OCI-LY7 (cell line): Measurements from ENCODE around the gene DLEC1. TPM values are rescaled to one million over a fixed set of nuclear protein-coding genes. Genes with fewer than 3 reads are reported as not detected.

ENCODE experiments used
- BruUV-seq: library from RNA; stranded (reverse); fragments of 400-500 nt; replicated peaks from 2 replicates; lab custom pipeline; 2021; lab: Mats Ljungman, UMichigan
- CTCF ChIA-PET: fragments of 300-600 bp; sonication (Branson Sonifier 250); formaldehyde crosslinking; loops from one replicate; lab custom pipeline; 2022; ENCODE audit warnings: antibody characterized with exemption; ENCODE audit not compliant: unreplicated experiment; lab: Charles Lee
- POLR2A ChIA-PET: fragments of 300-600 bp; sonication (Branson Sonifier 250); formaldehyde crosslinking; loops from one replicate; lab custom pipeline; 2022; ENCODE audit warnings: antibody characterized with exemption; lab: Charles Lee
- DNase-seq: peaks from one replicate; pipeline ENCODE4 v3.0.0-alpha.2; 2015; ENCODE audit warnings: low spot score
- H2AFZ ChIP-seq: fragments of 200-600 bp; sonication (generic), shearing (Covaris generic); 2 replicates; pipeline ENCODE4 v1.6.1; 2014; ENCODE audit warnings: mild to moderate bottlenecking, antibody characterized with exemption, low read length, moderate library complexity
- H3K27ac ChIP-seq: fragments of 200-600 bp; sonication (generic); 2 replicates; pipeline ENCODE4 v1.5.1; 2014; ENCODE audit warnings: mixed run types, low read depth, mild to moderate bottlenecking, moderate library complexity, low read length, inconsistent platforms; ENCODE audit not compliant: poor library complexity, severe bottlenecking
- H3K36me3 ChIP-seq: fragments of 200-600 bp; sonication (generic); 2 replicates; pipeline ENCODE4 v1.6.1; 2014; ENCODE audit warnings: mild to moderate bottlenecking, antibody characterized with exemption, low read length, moderate library complexity, mixed read lengths; ENCODE audit not compliant: insufficient read depth
- H3K4me1 ChIP-seq: fragments of 200-600 bp; sonication (generic); 2 replicates; pipeline ENCODE4 v1.5.1; 2014; ENCODE audit warnings: mild to moderate bottlenecking, low read length; ENCODE audit not compliant: insufficient read depth, poor library complexity, severe bottlenecking
- H3K4me2 ChIP-seq: fragments of 200-600 bp; sonication (generic); 2 replicates; pipeline ENCODE4 v1.6.1; 2014; ENCODE audit warnings: mild to moderate bottlenecking, low read length
- H3K4me3 ChIP-seq: fragments of 200-600 bp; sonication (generic); 2 replicates; pipeline ENCODE4 v1.5.1; 2014; ENCODE audit warnings: mild to moderate bottlenecking, low read depth, low read length; ENCODE audit not compliant: poor library complexity, severe bottlenecking
- H3K79me2 ChIP-seq: fragments of 200-600 bp; sonication (generic); 2 replicates; pipeline ENCODE4 v1.6.1; 2016; ENCODE audit warnings: low read depth, mild to moderate bottlenecking, low read length, moderate library complexity, mixed read lengths; ENCODE audit not compliant: insufficient read depth
- H3K9me2 ChIP-seq: fragments of 200-600 bp; sonication (generic); 2 replicates; pipeline ENCODE4 v1.6.1; 2016; ENCODE audit warnings: mild to moderate bottlenecking, low read length, mixed read lengths; ENCODE audit not compliant: insufficient read depth
- H3K9me3 ChIP-seq: fragments of 200-600 bp; sonication (generic); 2 replicates; pipeline ENCODE4 v1.6.1; 2014; ENCODE audit warnings: mild to moderate bottlenecking, mixed run types, low read length, mixed read lengths
- H4K20me1 ChIP-seq: fragments of 200-600 bp; sonication (generic); 2 replicates; pipeline ENCODE4 v1.6.1; 2014; ENCODE audit warnings: mild to moderate bottlenecking, antibody characterized with exemption, low read length, moderate library complexity, mixed read lengths; ENCODE audit not compliant: insufficient read depth
- EZH2phosphoT487 ChIP-seq: fragments of 200-600 bp; sonication (generic); IDR thresholded peaks from 2 replicates; pipeline ENCODE4 v1.6.1; 2018; ENCODE audit warnings: low read depth, borderline replicate concordance, mild to moderate bottlenecking, mixed run types, antibody characterized with exemption, low read length, moderate library complexity, mixed read lengths
- intact Hi-C: fragments of 100-400 bp; cut with micrococcal nuclease; formaldehyde crosslinking; loops from one replicate; pipeline ENCODE4 v1.10.0; 2022; ENCODE audit not compliant: unreplicated experiment
- total RNA-seq, 2 experiments: library from RNA; depleted of rRNA in 1 of 2; stranded (reverse); fragments of >200 nt in 1 of 2; shearing (Covaris generic) in 1 of 2; gene quantifications; 2 replicates each; pipeline ENCODE4 v1.2.3, GENCODE V29; 2014 to 2022
- TF ChIP-seq, protein P1 (sequence below): fragments of 200-600 bp; sonication (generic); conservative IDR thresholded peaks from 2 replicates; pipeline ENCODE4 v1.5.1; 2014; ENCODE audit warnings: mild to moderate bottlenecking, antibody characterized with exemption, low read length, moderate library complexity, mixed read lengths

Gene DLEC1
- total RNA-seq, 2 experiments from 2014 or later: 0.13 TPM; not detected in 1

GRCh38 chr3:38114875-38115644 lies 76.1 kb downstream of the DLEC1 start:
- Histone ChIP-seq H3K27ac (no peak overlapping the region), H3K79me2 (no peaks in the 10 kb centered on the region), H3K9me3 (no peaks in the 10 kb centered on the region), H3K36me3 (no peaks in the 10 kb centered on the region), H3K4me3 (no peak overlapping the region), H2AFZ (no peak overlapping the region), H3K9me2 (no peaks in the 10 kb centered on the region), H4K20me1 (no peaks in the 10 kb centered on the region; the same call in 1 of the 2 replicates), H3K4me1 (no peaks in the 10 kb centered on the region), H3K4me2 (no peak overlapping the region)
- intact Hi-C loops: loop anchor here (5.0 kb wide), 1 partner anchor 232 kb away; the partner anchor contains the start of gene XYLB
- TF ChIP-seq, protein P1, sequence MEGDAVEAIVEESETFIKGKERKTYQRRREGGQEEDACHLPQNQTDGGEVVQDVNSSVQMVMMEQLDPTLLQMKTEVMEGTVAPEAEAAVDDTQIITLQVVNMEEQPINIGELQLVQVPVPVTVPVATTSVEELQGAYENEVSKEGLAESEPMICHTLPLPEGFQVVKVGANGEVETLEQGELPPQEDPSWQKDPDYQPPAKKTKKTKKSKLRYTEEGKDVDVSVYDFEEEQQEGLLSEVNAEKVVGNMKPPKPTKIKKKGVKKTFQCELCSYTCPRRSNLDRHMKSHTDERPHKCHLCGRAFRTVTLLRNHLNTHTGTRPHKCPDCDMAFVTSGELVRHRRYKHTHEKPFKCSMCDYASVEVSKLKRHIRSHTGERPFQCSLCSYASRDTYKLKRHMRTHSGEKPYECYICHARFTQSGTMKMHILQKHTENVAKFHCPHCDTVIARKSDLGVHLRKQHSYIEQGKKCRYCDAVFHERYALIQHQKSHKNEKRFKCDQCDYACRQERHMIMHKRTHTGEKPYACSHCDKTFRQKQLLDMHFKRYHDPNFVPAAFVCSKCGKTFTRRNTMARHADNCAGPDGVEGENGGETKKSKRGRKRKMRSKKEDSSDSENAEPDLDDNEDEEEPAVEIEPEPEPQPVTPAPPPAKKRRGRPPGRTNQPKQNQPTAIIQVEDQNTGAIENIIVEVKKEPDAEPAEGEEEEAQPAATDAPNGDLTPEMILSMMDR: no peak
- TF ChIP-seq EZH2phosphoT487: no peak
- ChIA-PET POLR2A (no interaction called here), CTCF (no interaction called here)
- no TSS peak for BruUV-seq
- DNase-seq: no peak

- no peak for DNase-seq
- H4K20me1 ChIP-seq: no peaks in the 10 kb centered on the region; the same call in 1 of the 2 replicates
- BruUV-seq: no TSS peak
- no peaks in the 10 kb centered on the region for H3K9me2 ChIP-seq
- 0 out of 2 replicates have a peak, but pooled peaks cover 3% of the 10 kb centered on the region for H3K36me3 ChIP-seq
- CTCF ChIA-PET: no interaction called here
- POLR2A ChIA-PET: interaction anchor here (0.6 kb wide), 1 partner anchor 137 kb away, joined by 5 read pairs; no protein-coding TSS in a partner anchor
- H3K4me1 ChIP-seq: no peaks in the 10 kb centered on the region
- no peaks in the 10 kb centered on the region for H3K9me3 ChIP-seq
- no peak overlapping the region for H2AFZ ChIP-seq
- no peak overlapping the region for H3K4me3 ChIP-seq
- intact Hi-C loops: loop anchor here (5.0 kb wide), 1 partner anchor 231 kb away; the partner anchor contains the start of gene XYLB
- no peaks in the 10 kb centered on the region for H3K79me2 ChIP-seq
- H3K4me2 ChIP-seq: no peak overlapping the region
- TF ChIP-seq EZH2phosphoT487: no peak
- TF ChIP-seq, protein P1: no peak
- H3K27ac ChIP-seq: no peak overlapping the region
These were observed 76.8 kb downstream of the DLEC1 start for GRCh38 chr3:38115645-38116427.
